HepG2 (cell line): ENCODE measurements around the gene MICA. TPM values are rescaled to one million over a fixed set of nuclear protein-coding genes. Genes with fewer than 3 reads are reported as not detected.

ENCODE experiments used
- AHR ChIP-seq: IDR thresholded peaks from 2 replicates; pipeline ENCODE4 v1.6.1; 2018; ENCODE audit warnings: missing genetic modification reagents, missing compliant biosample characterization
- DRAP1 ChIP-seq: IDR thresholded peaks from 2 replicates; pipeline ENCODE4 v1.6.1; 2016; ENCODE audit warnings: missing genetic modification reagents, missing compliant biosample characterization
- ETV6 ChIP-seq: sonication (generic); formaldehyde crosslinking; conservative IDR thresholded peaks from 2 replicates; pipeline ENCODE4 v1.4.0; 2020; ENCODE audit warnings: missing genetic modification reagents
- HNRNPH1 ChIP-seq: fragments of 200-400 bp; formaldehyde crosslinking; optimal IDR thresholded peaks from 2 replicates; pipeline ENCODE3; 2017; ENCODE audit warnings: mild to moderate bottlenecking, low read depth, low read length
- HOXD1 ChIP-seq: sonication (generic); formaldehyde crosslinking; IDR thresholded peaks from 2 replicates; pipeline ENCODE4 v1.5.0; 2020; ENCODE audit warnings: missing genetic modification reagents
- MTF2 ChIP-seq: sonication (generic); formaldehyde crosslinking; IDR thresholded peaks from 2 replicates; pipeline ENCODE4 v1.5.0; 2020; ENCODE audit warnings: missing genetic modification reagents, borderline replicate concordance
- MXD3 ChIP-seq: IDR thresholded peaks from 2 replicates; pipeline ENCODE4 v1.6.1; 2016; ENCODE audit warnings: mild to moderate bottlenecking, missing biosample characterization, missing genetic modification reagents
- MYC ChIP-seq: sonication (generic); formaldehyde crosslinking; IDR thresholded peaks from 2 replicates; pipeline ENCODE4 v1.9.0; 2021; ENCODE audit warnings: missing genetic modification reagents, borderline replicate concordance
- MZF1 ChIP-seq: sonication (generic); formaldehyde crosslinking; IDR thresholded peaks from 2 replicates; pipeline ENCODE4 v1.8.1; 2023; ENCODE audit warnings: mild to moderate bottlenecking, missing genetic modification reagents, borderline replicate concordance
- TCF12 ChIP-seq, 2 experiments: fragments of 450-650 bp in 1 of 2; sonication (generic) in 1 of 2; formaldehyde crosslinking in 1 of 2; IDR thresholded peaks; 2 replicates each; pipeline versions ENCODE4 v1.6.1 to v1.8.0; 2017 to 2022; ENCODE audit warnings: antibody characterized with exemption in 1 of 2, mild to moderate bottlenecking in 1 of 2, missing genetic modification reagents in 1 of 2, moderate library complexity in 1 of 2
- ZHX1 ChIP-seq: sonication (generic); formaldehyde crosslinking; IDR thresholded peaks from 2 replicates; pipeline ENCODE4 v1.8.1; 2022; ENCODE audit warnings: low read depth, mild to moderate bottlenecking, missing genetic modification reagents
- ZMYM4 ChIP-seq: sonication (generic); formaldehyde crosslinking; IDR thresholded peaks from 2 replicates; pipeline ENCODE4 v1.8.1; 2023; ENCODE audit warnings: mild to moderate bottlenecking, missing genetic modification reagents
- ZNF142 ChIP-seq: sonication (generic); formaldehyde crosslinking; IDR thresholded peaks from 2 replicates; pipeline ENCODE4 v1.4.0; 2020; ENCODE audit warnings: missing genetic modification reagents
- ZNF430 ChIP-seq: sonication (generic); formaldehyde crosslinking; IDR thresholded peaks from 2 replicates; pipeline ENCODE4 v1.9.0; 2021; ENCODE audit warnings: mild to moderate bottlenecking, missing genetic modification reagents
- ZUFSP ChIP-seq: sonication (generic); formaldehyde crosslinking; IDR thresholded peaks from 2 replicates; pipeline ENCODE4 v1.9.0; 2021; ENCODE audit warnings: missing genetic modification reagents, mild to moderate bottlenecking, borderline replicate concordance
- ZZZ3 ChIP-seq: sonication (generic); formaldehyde crosslinking; IDR thresholded peaks from 2 replicates; pipeline ENCODE4 v1.4.0; 2020; ENCODE audit warnings: missing genetic modification reagents, mild to moderate bottlenecking, borderline replicate concordance
- polyA plus RNA-seq, 8 experiments: library from polyadenylated mRNA; depleted of rRNA in 3 of 8; stranded (reverse) in 7 of 8; unstranded in 1 of 8; fragments of >200 nt; fragmentation: Illumina TruSeq in 4 of 8; extraction: Trizol in 4 of 8; gene quantifications; 2 replicates each; pipeline versions ENCODE4 v1.2.1 to v1.2.3, GENCODE V29; 2011 to 2016; ENCODE audit warnings: low read depth in 4 of 8, missing spikeins in 1 of 8, mixed read lengths in 1 of 8; ENCODE audit not compliant: insufficient read depth in 1 of 8
- total RNA-seq, 5 experiments: library from RNA; depleted of rRNA; stranded (reverse); fragments of >200 nt; fragmentation: Illumina TruSeq; extraction: Trizol; gene quantifications; 2 replicates each; pipeline ENCODE4 v1.2.3, GENCODE V29; 2016; ENCODE audit warnings: low read depth in 1 of 5

MICA gene
- total and polyA plus RNA-seq, 2 of the 13 experiments (the other 11 are each of a cell fraction or from before 2014, with no cell fraction given), result 21.6 to 38.1 TPM

- TF ChIP-seq ZHX1 (CRISPR knock-in tag) (peak; percentile 66; the same call in 1 of the 2 replicates), HNRNPH1 (no peak), HOXD1 (CRISPR knock-in tag) (0 out of 2 replicates have a peak, but pooled peaks have one; percentile 11), AHR (CRISPR knock-in tag) (peak; percentile 85), MYC (CRISPR knock-in tag) (peak; percentile 41; the same call in 1 of the 2 replicates), TCF12 (IDR thresholded peaks at IDR 0.05) (no peak), TCF12 (CRISPR knock-in tag; IDR thresholded peaks at IDR 0.05) (no peak), ZNF142 (CRISPR knock-in tag) (0 out of 2 replicates have a peak, but pooled peaks have one; percentile 64), MZF1 (CRISPR knock-in tag) (no peak), ZNF430 (CRISPR knock-in tag) (no peak), MXD3 (0 out of 2 replicates have a peak, but pooled peaks have one; percentile 50), ZUFSP (CRISPR knock-in tag) (no peak), MTF2 (CRISPR knock-in tag) (peak; percentile 3; the same call in 1 of the 2 replicates), ZMYM4 (CRISPR knock-in tag) (peak; percentile 63), DRAP1 (CRISPR knock-in tag) (peak; percentile 48; the same call in 1 of the 2 replicates), ETV6 (CRISPR knock-in tag) (peak; percentile 69; the same call in 1 of the 2 replicates), ZZZ3 (no peak)
These were observed 3.6 kb upstream of the MICA start (continued) for GRCh38 chr6:31399589-31400466.
